ENCODE results near the gene LINS1.

Gene LINS1, protein sequence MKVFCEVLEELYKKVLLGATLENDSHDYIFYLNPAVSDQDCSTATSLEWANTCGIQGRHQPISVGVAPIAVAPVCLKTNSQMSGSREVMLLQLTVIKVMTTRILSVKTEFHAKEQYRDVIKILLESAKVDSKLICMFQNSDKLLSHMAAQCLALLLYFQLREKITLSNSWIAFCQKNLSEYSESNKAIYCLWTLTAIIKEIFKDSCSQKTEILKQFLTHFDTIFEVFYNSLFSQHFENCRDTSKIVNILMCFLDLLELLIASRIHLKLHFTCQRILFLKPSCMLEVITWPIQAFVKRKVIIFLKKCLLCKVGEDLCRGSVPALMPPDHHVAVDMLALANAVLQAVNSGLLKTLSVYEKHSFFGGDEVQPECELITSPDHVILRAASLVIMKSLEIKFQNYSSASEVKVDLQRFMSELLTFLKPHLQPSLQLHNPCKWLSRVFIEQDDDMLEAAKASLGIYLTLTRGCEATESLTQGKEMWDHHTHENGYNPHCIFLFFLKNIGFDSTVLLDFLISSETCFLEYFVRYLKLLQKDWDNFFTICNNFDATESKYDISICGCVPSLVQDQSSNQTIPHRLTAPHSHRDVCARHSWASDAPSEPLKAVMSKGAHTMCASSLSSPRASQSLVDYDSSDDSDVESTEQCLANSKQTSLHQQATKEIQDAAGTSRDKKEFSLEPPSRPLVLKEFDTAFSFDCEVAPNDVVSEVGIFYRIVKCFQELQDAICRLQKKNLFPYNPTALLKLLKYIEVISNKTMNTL

DNA sequence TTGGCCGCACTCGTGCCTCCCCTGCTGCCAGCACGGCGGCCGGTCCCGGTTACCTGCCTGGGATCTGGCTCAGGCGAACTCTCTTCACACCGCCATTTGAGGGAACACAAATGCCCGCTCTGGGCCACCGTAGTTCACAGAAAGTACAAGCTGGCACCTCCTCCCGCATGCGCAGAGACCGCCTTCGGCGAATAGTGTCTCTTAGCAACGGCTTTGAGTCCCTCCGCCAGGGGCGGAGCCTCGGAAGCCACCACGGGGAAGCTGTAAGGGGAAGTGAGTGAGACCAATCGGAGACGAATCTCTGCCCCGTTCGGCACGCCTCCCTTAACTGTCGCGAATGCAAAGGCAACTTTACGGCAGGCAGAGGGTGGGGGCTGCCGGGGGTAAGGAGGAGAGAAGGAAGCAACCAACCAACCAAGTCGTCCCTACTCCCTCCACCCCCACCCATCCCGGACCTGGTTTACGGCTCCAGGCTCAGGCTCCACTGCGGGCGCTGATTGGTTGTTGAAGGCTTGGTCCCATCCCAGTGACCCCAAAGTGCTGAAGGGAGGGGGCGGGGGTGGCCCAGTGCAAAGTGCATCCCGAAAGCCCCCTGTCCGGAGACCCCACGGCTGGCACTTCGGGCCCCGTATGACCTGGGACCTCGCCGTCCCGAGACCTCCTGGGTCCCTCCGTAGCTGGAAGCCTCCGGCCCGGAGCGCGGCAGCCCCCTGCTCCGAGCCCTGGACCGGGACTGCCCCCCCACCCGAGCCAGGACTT, at the start of gene LINS1, which contains the start of gene ASB7:
Gene LINS1, minus strand, starts transcription at position 121 of the 759 bp plus-strand sequence. CDS start 21,342 bp downstream, outside the sequence.
Gene ASB7, plus strand, starts transcription at position 526 of the 759 bp plus-strand sequence. CDS start 9,628 bp downstream, outside the sequence.
- in situ Hi-C loops (cut with HindIII; ENCODE audit: low sequenced_read_pairs): no loop called here

DNA sequence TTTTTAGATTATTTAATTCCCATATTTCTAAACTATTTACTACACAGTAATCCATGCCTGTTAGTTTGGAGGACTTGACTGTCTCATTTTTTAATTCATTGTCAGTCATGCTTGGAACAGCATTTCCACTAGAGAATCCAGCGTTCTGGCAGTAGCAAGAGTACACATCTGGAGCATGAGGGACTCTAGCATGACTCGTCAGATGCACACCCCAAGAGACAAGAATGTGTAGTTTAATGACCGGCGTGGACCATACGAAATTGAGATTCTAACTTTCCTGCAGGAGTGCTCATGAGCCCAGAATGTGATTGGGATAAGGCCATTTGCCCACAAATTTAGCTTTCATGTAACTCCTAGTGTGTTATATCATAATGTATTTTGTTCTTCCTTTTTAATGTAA, 49.3 kb upstream of the LINS1 start:
- in situ Hi-C loops (cut with HindIII; ENCODE audit: low sequenced_read_pairs): no loop called here

DNA sequence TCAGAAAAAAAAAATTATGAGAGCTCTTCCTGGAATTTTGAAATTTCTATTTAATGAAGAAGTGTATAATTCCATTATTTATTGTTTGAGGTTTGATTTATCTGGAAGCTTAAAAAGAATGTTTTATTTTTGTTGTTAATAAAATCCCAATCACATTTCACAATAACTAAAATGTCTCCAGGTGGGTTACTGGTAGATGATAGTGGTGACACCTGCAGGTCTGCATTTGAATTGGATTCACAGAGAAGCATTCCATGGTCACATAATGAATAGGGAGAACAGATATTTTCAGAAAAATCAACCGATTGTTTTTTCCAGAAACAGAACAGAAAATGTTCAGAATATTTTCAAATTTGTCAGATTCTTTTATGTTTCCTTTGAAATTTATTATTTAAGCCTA, 48.7 kb upstream of the LINS1 start:
- in situ Hi-C loops (cut with HindIII; ENCODE audit: low sequenced_read_pairs): no loop called here

DNA sequence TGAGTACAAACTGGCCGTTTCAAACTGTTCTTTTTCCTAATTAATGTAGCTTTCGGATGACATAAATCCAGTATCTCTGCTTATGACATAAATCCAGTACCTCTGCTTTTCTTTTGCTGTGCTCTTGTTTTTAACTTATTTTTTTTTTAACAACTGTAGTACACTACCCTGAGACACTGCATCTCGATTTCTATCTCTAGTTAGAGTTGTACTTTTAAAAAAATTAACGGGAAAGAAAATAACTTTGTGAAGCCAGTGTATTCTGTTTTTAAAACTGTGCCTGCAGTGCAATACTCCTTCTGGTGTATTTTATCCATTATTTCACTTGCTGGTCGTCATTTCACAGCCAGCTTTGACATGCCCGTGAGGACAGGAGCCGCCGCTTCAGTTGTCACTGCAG, 47.0 kb upstream of the LINS1 start:
- in situ Hi-C loops (cut with HindIII; ENCODE audit: low sequenced_read_pairs): loop anchor here (10.0 kb wide), 1 partner anchor 116 kb away; no protein-coding TSS in a partner anchor

DNA sequence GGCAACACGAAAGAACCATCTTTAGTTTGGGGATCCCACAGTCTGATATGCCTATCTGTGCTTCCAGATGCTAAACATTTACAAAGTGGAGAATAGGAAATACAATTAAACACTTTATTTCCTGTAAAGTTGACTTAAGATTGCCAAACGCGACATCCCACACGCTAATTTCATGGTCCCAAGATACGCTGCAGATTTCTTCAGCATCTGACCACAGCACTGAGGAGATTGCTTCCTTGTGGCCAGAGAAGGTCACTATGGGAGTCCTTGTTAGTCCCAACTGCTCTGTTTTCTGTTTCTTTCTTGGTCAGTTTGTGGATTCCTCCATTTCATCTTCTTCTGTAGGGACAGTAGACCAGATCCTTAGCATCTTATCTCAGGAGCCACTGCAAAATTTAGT, 43.7 kb upstream of the LINS1 start:
- in situ Hi-C loops (cut with HindIII; ENCODE audit: low sequenced_read_pairs): loop anchor here (10.0 kb wide), 1 partner anchor 119 kb away; no protein-coding TSS in a partner anchor

DNA sequence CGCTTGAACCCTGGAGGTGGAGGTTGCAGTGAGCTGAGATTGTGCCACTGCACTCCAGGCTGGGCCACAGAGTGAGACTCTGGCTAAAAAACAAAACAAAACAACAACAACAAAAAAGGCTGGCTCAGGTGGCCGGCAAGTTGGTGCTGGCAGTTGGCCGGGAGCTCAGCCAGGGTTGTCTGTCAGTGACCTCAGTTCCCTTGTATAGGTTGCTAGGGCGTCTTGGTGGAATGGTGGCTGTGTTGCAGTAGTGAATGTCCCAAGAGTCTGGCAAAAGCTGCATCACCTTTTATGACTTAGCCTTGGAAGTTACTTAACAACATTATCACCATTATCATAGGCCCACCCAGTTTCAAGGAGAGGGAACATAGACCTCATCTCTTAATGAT, 41.0 kb upstream of the LINS1 start:
- in situ Hi-C loops (cut with HindIII; ENCODE audit: low sequenced_read_pairs): loop anchor here (10.0 kb wide), 1 partner anchor 122 kb away; no protein-coding TSS in a partner anchor

DNA sequence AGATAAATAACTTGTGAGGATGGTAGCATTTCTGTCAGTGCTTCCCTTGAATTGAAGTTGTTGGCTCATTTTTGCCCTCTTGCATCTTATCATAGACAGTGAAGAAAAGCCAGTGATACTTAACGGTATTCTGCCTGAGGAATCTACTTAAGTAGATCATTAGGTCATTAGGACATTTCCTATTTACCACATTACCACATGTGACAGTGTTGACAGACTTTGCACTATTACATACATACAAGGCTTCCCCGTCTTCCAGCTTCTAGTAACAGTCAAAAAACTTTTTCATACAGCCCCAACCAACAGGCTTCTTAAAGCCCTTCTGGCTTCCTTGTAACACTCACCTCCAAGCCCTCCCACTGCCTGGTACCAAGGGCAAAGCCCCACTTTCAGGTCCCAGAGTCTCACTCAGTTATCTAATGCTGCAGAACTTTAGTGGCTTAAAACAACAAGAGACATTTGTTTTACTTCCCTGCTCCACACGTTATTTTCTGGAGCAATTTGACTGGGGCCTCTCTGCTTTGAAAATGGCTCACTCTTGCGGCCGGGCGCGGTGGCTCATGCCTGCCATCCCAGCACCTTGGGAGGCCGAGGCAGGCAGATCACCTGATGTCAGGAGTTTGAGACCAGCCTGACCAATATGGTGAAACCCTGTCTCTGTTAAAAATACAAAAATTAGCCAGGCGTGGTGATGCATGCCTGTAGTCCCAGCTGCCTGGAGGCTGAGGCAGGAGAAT, 40.4 kb upstream of the LINS1 start:
- in situ Hi-C loops (cut with HindIII; ENCODE audit: low sequenced_read_pairs): loop anchor here (10.0 kb wide), 1 partner anchor 122 kb away; no protein-coding TSS in a partner anchor

DNA sequence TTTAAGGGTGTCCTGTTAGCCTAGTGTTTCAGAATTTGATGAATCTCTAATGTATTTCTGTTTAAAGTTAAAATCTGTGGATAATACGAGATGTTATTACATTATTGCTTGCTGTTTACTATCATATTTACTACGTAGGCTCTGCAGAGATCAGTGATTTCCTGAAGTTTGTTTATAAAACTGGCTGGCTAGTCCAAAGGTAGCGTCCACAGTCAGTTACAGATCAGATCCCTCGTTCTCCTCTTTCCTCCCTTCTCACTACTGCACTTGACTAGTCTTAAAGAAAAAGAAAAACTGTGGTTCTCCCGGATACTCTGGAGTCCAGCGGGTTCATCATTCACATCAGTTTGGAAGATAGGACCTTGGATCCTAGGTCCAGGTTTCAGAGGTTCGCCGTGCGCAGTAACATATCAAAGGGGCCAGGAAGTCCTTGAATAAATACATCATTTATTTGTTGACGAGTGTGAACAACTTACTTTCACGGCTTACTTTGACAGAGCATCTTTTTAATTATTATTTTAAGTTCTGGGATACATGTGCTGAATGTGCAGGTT, 36.3 kb upstream of the LINS1 start:
- in situ Hi-C loops (cut with HindIII; ENCODE audit: low sequenced_read_pairs): loop anchor here (10.0 kb wide), 1 partner anchor 267 kb away; no protein-coding TSS in a partner anchor

DNA sequence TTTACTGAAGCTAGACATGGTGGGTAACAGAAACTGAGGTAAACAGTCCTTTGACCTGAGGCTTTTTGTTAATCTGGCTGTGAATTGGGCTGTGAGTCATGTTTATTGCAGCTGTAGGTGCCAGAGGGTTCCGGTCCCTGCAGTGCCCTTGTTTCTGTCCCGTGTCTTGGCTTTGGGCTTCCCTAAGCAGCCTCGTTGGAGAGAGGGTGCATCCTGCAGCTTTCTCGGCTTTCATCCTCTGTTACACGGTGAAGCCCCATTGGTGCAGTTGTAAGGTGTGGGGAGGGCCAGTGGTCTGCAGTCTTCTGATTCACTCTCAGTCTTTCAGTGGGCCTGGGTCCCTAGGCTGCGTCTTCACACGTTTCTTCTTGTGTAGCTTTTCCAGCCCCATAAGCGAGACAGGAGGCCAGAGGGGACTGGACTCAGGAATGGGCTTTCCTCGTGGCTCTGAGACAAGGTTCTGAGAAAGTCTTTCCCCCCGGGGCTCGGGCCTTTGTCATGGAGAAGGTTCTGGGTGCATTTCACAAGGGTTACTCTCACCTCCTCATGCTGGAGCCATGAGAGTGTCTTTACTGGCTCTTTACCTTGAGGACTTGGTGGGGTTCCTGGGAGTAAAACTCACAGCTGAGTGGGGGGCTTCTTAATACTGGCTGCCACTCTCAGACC, 33.6 kb upstream of the LINS1 start:
- in situ Hi-C loops (cut with HindIII; ENCODE audit: low sequenced_read_pairs): loop anchor here (10.0 kb wide), 1 partner anchor 269 kb away; no protein-coding TSS in a partner anchor

DNA sequence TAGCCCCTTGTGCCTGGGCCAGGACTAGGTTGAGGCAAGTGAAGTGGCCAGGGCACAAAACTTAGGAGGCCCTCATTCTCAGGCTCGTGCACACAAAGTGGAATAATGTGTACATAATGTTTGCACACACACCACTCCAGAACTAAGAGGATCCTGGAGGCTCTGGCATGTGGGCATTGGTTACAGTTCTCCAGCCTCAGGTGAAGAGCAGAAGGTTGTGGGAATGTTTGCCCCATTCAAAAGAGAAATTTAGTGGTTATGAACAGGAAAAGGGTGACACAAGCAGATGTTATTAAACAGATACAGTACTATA, 31.7 kb upstream of the LINS1 start:
- in situ Hi-C loops (cut with HindIII; ENCODE audit: low sequenced_read_pairs): loop anchor here (10.0 kb wide), 1 partner anchor 271 kb away; no protein-coding TSS in a partner anchor

DNA sequence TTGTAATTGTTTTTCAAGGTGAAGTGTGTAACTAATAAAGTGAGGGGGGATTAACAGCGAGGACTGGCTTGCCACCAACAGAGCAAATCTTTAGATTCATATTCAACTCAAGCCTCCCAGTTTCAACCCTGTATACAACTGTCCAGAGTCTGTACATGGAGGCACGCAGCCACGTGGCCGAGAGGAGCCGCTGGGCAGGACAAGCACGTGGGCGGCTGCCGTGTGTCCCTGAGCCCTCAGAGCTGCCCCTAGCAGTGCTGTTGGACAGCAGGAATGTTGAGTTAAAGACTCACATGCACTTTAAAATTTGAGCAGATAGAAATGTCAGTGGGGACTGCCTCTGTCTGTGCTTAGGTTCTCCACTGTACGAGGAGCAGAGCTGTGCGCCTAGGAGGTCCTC, 29.8 kb upstream of the LINS1 start:
- in situ Hi-C loops (cut with HindIII; ENCODE audit: low sequenced_read_pairs): loop anchor here (10.0 kb wide), 1 partner anchor 273 kb away; no protein-coding TSS in a partner anchor

DNA sequence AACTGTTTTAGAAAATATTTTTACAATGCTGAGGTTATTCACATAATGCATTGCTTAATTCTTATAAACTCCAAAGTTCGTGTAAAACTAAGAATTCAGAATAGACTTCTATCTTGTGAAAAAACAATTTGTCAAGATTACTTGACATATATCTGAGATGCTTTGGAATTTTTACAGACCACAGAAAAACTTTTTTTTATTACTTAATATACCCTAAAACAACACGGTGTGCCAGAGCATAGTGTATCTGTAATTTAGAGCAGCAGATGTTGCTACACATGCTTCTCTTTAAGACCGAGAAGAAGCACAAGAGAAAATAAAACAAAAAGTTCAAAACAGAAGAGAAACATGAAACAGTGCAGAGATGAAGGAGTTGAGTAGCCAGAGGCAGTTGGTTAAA, 26.8 kb upstream of the LINS1 start:
- in situ Hi-C loops (cut with HindIII; ENCODE audit: low sequenced_read_pairs): no loop called here

DNA sequence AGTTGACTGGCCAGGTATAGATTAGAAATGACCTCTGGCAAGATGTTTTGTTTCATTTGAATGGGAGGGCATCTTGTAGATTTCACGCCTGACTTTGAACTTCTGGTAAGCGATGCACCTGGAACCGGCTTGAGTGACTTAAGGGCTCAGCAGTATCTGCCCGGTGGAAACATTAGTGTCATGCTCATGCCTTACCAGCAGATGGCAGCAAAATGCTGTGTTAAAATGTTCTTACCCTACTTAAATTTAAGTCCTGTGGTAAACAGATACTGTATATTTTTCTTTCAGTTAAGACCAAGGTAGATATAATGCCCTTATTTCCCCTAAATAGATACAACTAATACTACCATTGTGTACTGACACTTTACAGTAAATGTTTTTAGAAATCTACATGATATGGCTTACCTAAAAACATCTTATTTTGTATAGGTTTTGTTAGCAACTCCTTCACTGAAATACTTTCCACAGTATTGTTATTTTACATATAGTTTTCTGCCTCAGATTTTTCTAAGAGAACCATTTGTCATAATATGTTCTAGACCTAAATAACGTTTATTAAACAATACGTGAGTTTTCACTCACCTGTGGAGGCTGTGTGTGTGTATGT, 25.9 kb upstream of the LINS1 start:
- in situ Hi-C loops (cut with HindIII; ENCODE audit: low sequenced_read_pairs): no loop called here

DNA sequence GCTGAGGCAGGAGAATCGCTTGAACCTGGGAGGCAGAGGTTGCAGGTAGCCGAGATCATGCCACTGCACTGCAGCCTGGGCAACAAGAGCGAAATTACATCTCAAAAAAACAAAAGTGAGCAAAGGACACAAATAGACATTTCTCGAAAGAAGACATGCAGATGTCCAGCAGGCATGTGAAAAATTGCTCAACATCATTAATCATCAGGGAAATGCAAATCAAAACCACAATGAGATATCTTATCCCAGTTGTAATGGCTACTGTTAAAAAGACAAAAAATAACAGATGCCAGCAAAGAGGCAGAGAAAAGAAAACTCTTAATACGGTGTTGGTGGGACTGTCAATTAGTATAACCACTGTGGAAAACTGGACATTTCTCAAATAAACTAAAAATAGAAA, 21.3 kb upstream of the LINS1 start:
- in situ Hi-C loops (cut with HindIII; ENCODE audit: low sequenced_read_pairs): no loop called here

DNA sequence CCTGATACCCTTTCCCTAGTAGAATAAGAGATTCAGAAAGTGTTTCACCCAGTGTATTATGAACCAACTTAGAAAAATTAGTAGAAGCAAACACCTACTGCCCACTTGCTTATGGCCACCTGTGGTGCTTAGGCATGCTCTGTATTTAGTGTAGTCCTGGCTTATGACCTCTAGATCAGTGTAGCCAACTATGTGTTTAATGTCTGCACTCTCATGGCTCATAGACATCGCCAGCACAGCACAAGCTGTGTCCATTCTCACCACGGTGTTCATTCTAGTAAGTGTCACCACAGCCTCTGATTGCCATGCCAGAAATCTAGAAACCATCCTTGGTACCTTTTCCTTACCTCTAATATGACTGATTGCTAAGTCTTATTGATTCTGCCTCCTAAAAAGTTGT, 14.7 kb upstream of the LINS1 start:
- in situ Hi-C loops (cut with HindIII; ENCODE audit: low sequenced_read_pairs): no loop called here

DNA sequence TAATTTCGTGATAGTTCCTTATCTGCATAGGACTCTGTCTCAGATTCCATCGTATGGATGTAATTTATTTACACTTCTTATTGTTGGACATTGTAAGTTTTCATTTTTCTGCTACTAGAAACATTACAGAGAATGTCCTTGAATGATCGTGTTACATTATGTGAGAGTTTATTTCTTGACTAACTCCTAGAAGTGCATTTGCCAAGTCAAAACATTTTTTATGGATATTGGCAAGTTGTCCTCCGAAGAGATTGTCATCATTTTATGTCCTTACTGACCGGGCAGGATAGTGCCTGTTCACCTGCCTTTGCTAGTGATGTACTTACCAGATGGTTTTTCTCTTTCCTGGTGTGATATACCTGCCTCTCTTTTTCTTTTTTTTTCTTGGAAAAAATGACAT, 13.8 kb upstream of the LINS1 start:
- in situ Hi-C loops (cut with HindIII; ENCODE audit: low sequenced_read_pairs): no loop called here

DNA sequence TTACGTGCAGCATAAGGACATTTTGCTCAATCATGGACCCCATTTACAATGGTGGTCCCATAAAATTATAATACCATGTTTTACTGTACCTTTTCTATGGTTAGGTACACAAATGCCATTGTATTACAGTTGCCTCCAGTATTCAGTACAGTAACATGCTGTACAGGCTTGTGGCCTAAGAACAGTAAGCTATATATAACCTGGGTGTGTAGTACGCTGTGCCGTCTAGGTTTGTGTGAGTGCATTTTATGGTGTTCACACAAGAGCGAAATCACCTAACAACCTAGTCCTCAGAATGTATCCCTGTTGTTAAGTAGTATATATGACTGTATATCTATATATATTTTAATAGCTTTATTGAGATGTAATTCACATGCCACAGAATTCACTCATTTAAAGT, 12.9 kb upstream of the LINS1 start:
- in situ Hi-C loops (cut with HindIII; ENCODE audit: low sequenced_read_pairs): no loop called here

DNA sequence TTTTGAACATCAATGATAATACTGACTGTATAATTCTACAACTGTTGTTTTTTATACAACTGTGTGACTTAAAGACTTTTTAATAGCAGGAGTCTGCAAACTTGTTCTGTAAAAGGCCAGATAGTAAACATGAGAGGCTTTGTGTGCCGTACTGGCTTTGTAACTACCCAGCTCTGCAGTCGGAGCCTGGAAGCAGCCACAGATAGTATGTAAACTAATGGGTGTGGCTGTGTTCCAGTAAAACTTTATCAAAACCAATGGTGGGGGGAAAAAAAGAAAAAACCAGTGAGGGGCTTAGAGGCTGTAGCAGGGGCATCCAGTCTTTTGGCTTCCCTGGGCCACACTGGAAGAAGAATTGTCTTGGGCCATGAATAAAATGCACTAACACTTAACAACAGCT, 12.4 kb upstream of the LINS1 start:
- in situ Hi-C loops (cut with HindIII; ENCODE audit: low sequenced_read_pairs): no loop called here

DNA sequence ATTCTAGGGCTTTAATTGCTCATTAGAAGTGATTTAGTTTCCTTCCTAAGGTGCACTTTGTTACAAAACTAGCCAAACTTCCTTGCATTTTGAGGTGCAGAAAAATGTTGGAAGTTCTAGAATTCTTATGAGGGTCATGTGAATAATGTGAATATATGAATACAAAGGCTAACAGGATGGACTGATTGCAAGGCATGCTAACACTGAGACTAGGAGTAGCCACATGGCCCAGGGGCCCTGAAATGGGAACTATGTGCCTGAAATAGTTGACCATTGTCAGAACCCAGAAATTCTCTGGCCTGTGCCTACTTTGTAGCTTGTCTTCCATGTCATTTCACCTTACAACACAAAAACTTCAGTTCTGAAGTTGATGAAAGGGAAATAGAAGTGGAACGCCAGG, 11.2 kb upstream of the LINS1 start:
- in situ Hi-C loops (cut with HindIII; ENCODE audit: low sequenced_read_pairs): no loop called here

All from DLD1 (cell line).